A549 (cell line): Measurements from ENCODE around the gene DNAJB12. TPM values are rescaled to one million over a fixed set of nuclear protein-coding genes. Genes with fewer than 3 reads are reported as not detected.

Experiments
- ATAC-seq, 2 experiments: fragments of 200-7000 bp in 1 of 2; fragments of >200 bp in 1 of 2; cut with Nextera tagmentation in 1 of 2; cut with Tn5 transposase in 1 of 2; 3 replicates each; pipeline versions ENCODE4 v1.8.0 to v1.9.1; 2018 to 2020; ENCODE audit warnings: mild to moderate bottlenecking in 1 of 2, moderate library complexity in 1 of 2
- CTCF ChIA-PET: fragments of 300-600 bp; sonication (Branson Sonifier 250); formaldehyde crosslinking; extraction: SDS; loops from one replicate; lab custom pipeline; 2021; ENCODE audit warnings: antibody characterized with exemption, inconsistent platforms; lab: Yijun Ruan, JAX
- POLR2A ChIA-PET: fragments of 350-600 bp; formaldehyde crosslinking; extraction: SDS; loops from one replicate; lab custom pipeline; 2021; ENCODE audit warnings: antibody characterized with exemption, inconsistent platforms; lab: Yijun Ruan, JAX
- DNase-seq, 2 experiments: peaks; one replicate each; pipeline versions ENCODE4 v3.0.0 to v3.0.0-alpha.2; 2011 to 2016; ENCODE audit warnings: low read depth in 1 of 2, low spot score in 1 of 2
- FAIRE-seq: peaks from 2 replicates; lab custom pipeline; 2011; peaks lifted over from hg19 to GRCh38; lab: Jason Lieb, UNC
- H3K27ac ChIP-seq, 2 experiments: fragments of >200 bp; sonication (Bioruptor Twin); formaldehyde crosslinking; 3 replicates each; pipeline ENCODE4 v1.5.1; 2016 to 2017
- H3K4me1 ChIP-seq: fragments of >200 bp; sonication (Bioruptor Twin); formaldehyde crosslinking; 3 replicates; pipeline ENCODE4 v1.6.1; 2016
- H3K4me2 ChIP-seq: fragments of >200 bp; sonication (Bioruptor Twin); formaldehyde crosslinking; 3 replicates; pipeline ENCODE4 v1.6.1; 2016
- H3K4me3 ChIP-seq: fragments of >200 bp; sonication (Bioruptor Twin); formaldehyde crosslinking; 3 replicates; pipeline ENCODE4 v1.5.1; 2016
- H3K9me3 ChIP-seq: fragments of >200 bp; sonication (Bioruptor Twin); formaldehyde crosslinking; 3 replicates; pipeline ENCODE4 v1.6.1; 2016
- BHLHE40 ChIP-seq: IDR thresholded peaks from 2 replicates; pipeline ENCODE4 v1.6.1; 2012; ENCODE audit warnings: low read depth, low read length, inconsistent platforms
- CBX2 ChIP-seq: fragments of 200-600 bp; sonication (generic); IDR thresholded peaks from 2 replicates; pipeline ENCODE4 v1.6.1; 2016; ENCODE audit warnings: low read depth, mild to moderate bottlenecking, borderline replicate concordance
- CBX8 ChIP-seq: fragments of 200-600 bp; sonication (generic); IDR thresholded peaks from 2 replicates; pipeline ENCODE4 v1.6.1; 2016
- CHD2 ChIP-seq: fragments of 150-350 bp; IDR thresholded peaks from 2 replicates; pipeline ENCODE4 v1.6.1; 2014; ENCODE audit warnings: low read length; ENCODE audit not compliant: partially characterized antibody
- CHD4 ChIP-seq: fragments of 200-600 bp; sonication (generic); IDR thresholded peaks from 2 replicates; pipeline ENCODE4 v1.6.1; 2016; ENCODE audit warnings: antibody characterized with exemption, mild to moderate bottlenecking, borderline replicate concordance
- E2F6 ChIP-seq: IDR thresholded peaks from 2 replicates; pipeline ENCODE4 v1.6.1; 2012; ENCODE audit warnings: low read depth, borderline replicate concordance
- EHF ChIP-seq: fragments of 250-450 bp; sonication (Bioruptor Pico); IDR thresholded peaks from 2 replicates; pipeline ENCODE4 v1.5.0; 2020; ENCODE audit warnings: mild to moderate bottlenecking
- EHMT2 ChIP-seq: fragments of 200-600 bp; sonication (generic); IDR thresholded peaks from 2 replicates; pipeline ENCODE4 v1.6.1; 2016; ENCODE audit warnings: antibody characterized with exemption, low read depth, mild to moderate bottlenecking, moderate library complexity
- ESRRA ChIP-seq: fragments of 150-350 bp; IDR thresholded peaks from 2 replicates; pipeline ENCODE4 v1.6.1; 2014; ENCODE audit warnings: mild to moderate bottlenecking, low read length, borderline replicate concordance
- HES2 ChIP-seq: fragments of >200 bp; sonication (Bioruptor Twin); formaldehyde crosslinking; IDR thresholded peaks from 2 replicates; pipeline ENCODE4 v1.6.1; 2016
- HEYL ChIP-seq: fragments of 250-450 bp; sonication (Bioruptor Pico); IDR thresholded peaks from 2 replicates; pipeline ENCODE4 v1.8.0; 2021; ENCODE audit warnings: mild to moderate bottlenecking, moderate library complexity
- HMGXB4 ChIP-seq: fragments of 250-450 bp; sonication (Bioruptor Pico); IDR thresholded peaks from 2 replicates; pipeline ENCODE4 v1.5.0; 2021; ENCODE audit warnings: mild to moderate bottlenecking, moderate library complexity, borderline replicate concordance
- HOXA7 ChIP-seq: fragments of 250-450 bp; sonication (Bioruptor Pico); IDR thresholded peaks from 2 replicates; pipeline ENCODE4 v1.5.0; 2020; ENCODE audit warnings: mild to moderate bottlenecking, moderate library complexity
- JUNB ChIP-seq: fragments of >200 bp; sonication (Bioruptor Twin); formaldehyde crosslinking; IDR thresholded peaks from 2 replicates; pipeline ENCODE4 v1.6.1; 2016
- KDM1A ChIP-seq: fragments of 200-600 bp; sonication (generic); IDR thresholded peaks from 2 replicates; pipeline ENCODE4 v1.6.1; 2016; ENCODE audit warnings: low read depth, mild to moderate bottlenecking
- MAZ ChIP-seq: fragments of 150-350 bp; IDR thresholded peaks from 2 replicates; pipeline ENCODE4 v1.6.1; 2014; ENCODE audit warnings: antibody characterized with exemption, low read depth, low read length, borderline replicate concordance
- MYC ChIP-seq: IDR thresholded peaks from 2 replicates; pipeline ENCODE4 v1.6.1; 2012; ENCODE audit warnings: mild to moderate bottlenecking, inconsistent platforms, low read length, improper control_type of control experiment, borderline replicate concordance
- NR3C1 ChIP-seq: fragments of >200 bp; sonication (Bioruptor Twin); formaldehyde crosslinking; IDR thresholded peaks from 3 replicates; pipeline ENCODE4 v1.6.1; 2017
- RAD21 ChIP-seq, 2 experiments: fragments of >200 bp in 1 of 2; sonication (Bioruptor Twin) in 1 of 2; formaldehyde crosslinking in 1 of 2; IDR thresholded peaks in 1 of 2; conservative IDR thresholded peaks in 1 of 2; 2 replicates in 1 of 2; 3 replicates in 1 of 2; pipeline ENCODE4 v1.6.1; 2012 to 2018; ENCODE audit warnings: inconsistent platforms in 1 of 2
- RCOR1 ChIP-seq: fragments of 150-350 bp; IDR thresholded peaks from 2 replicates; pipeline ENCODE4 v1.6.1; 2014; ENCODE audit warnings: antibody characterized with exemption, low read length, low read depth
- RFX5 ChIP-seq: fragments of 450-650 bp; IDR thresholded peaks from 2 replicates; pipeline ENCODE4 v1.7.1; 2014; ENCODE audit warnings: antibody characterized with exemption, mild to moderate bottlenecking, moderate library complexity
- SREBF2 ChIP-seq: fragments of 450-650 bp; IDR thresholded peaks from 2 replicates; pipeline ENCODE4 v1.6.1; 2014; ENCODE audit warnings: mild to moderate bottlenecking, moderate library complexity
- USF2 ChIP-seq: fragments of 450-650 bp; IDR thresholded peaks from 2 replicates; pipeline ENCODE4 v1.6.1; 2014; ENCODE audit warnings: antibody characterized with exemption
- ZFP36 ChIP-seq: fragments of 450-650 bp; IDR thresholded peaks from 2 replicates; pipeline ENCODE4 v1.6.1; 2014; ENCODE audit warnings: borderline replicate concordance; ENCODE audit not compliant: partially characterized antibody
- WGBS: methylation state at CpG from one replicate; pipeline ENCODE4 v1.1.6; 2017; ENCODE audit errors: missing lambda C conversion rate; 5-methylcytosine and 5-hydroxymethylcytosine counted together
- polyA plus RNA-seq, 4 experiments: library from polyadenylated mRNA; depleted of rRNA in 3 of 4; stranded (reverse); fragments of >200 nt; fragmentation: RNase III in 1 of 4; extraction: RNeasy Plus Mini Kit Qiagen cat#74134 plus additional on column Dnase treatment in 1 of 4; gene quantifications; 2 replicates in 3 of 4; 3 replicates in 1 of 4; pipeline ENCODE4 v1.2.3, GENCODE V29; 2011 to 2017
- TF ChIP-seq, protein P1 (sequence below): fragments of >200 bp; sonication (Bioruptor Twin); formaldehyde crosslinking; IDR thresholded peaks from 3 replicates; pipeline ENCODE4 v1.5.1; 2016
- TF ChIP-seq, protein P2 (sequence below): IDR thresholded peaks from 2 replicates; pipeline ENCODE4 v1.6.1; 2012

Gene DNAJB12
- polyA plus RNA-seq, 2 of the 4 experiments (the other 2 are of a cell fraction) = 21.5 to 26.7 TPM

DNA sequence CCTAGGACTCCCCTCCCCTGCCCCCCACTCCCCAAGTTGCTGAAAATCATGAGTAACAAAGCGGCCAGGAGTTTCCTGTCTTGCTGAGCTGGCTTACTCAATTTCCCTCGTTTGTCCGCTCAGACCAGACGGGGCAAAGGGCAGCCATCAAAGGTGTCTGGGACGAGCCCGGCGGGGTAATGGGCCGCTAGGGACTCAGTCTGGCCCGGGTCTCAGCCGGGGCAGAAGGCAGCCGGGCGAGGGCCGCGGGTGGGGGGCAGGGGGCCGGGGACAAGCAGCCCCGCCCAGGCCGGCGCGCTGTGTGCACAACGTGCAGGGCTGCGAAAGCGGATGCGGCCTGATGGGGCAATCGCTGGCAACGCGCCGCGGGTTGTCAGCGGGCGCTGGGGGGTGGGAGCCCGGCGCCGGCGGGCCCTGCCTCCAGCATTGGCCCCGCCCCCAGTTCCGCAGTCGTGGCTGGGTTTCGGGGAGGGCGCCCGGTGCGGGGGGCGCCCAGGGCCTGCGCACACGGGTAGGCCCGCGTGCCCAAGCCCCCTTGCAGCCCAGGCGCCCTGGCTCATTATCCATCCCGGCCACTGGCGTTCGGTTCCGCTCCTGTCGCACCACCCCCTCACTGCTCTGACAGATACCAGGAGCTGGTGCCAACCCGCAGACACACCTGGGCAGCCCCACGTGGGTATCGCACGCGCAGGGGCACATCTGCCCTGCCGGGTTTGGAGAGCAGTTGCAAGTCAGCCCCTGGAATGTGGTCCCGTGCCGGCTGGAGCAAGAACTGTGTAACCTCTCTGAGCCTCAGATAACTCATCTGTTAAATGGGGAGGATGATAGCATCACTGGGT, 35.1 kb downstream of the DNAJB12 start (continued):
- TF ChIP-seq JUNB (peak; percentile 73), EHF (CRISPR knock-in tag) (peak; percentile 92), CHD4 (peak; percentile 91), KDM1A (peak; percentile 96), BHLHE40 (peak; percentile 89), RCOR1 (0 out of 2 replicates have a peak, but pooled peaks have one; percentile 40), ESRRA (no peak), HMGXB4 (CRISPR knock-in tag) (no peak), CBX2 (no peak), CBX8 (no peak), MAZ (peak; percentile 83; the same call in 1 of the 2 replicates), E2F6 (peak; percentile 46; the same call in 1 of the 2 replicates)
- TF ChIP-seq, protein P1, sequence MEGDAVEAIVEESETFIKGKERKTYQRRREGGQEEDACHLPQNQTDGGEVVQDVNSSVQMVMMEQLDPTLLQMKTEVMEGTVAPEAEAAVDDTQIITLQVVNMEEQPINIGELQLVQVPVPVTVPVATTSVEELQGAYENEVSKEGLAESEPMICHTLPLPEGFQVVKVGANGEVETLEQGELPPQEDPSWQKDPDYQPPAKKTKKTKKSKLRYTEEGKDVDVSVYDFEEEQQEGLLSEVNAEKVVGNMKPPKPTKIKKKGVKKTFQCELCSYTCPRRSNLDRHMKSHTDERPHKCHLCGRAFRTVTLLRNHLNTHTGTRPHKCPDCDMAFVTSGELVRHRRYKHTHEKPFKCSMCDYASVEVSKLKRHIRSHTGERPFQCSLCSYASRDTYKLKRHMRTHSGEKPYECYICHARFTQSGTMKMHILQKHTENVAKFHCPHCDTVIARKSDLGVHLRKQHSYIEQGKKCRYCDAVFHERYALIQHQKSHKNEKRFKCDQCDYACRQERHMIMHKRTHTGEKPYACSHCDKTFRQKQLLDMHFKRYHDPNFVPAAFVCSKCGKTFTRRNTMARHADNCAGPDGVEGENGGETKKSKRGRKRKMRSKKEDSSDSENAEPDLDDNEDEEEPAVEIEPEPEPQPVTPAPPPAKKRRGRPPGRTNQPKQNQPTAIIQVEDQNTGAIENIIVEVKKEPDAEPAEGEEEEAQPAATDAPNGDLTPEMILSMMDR = no peak

DNA sequence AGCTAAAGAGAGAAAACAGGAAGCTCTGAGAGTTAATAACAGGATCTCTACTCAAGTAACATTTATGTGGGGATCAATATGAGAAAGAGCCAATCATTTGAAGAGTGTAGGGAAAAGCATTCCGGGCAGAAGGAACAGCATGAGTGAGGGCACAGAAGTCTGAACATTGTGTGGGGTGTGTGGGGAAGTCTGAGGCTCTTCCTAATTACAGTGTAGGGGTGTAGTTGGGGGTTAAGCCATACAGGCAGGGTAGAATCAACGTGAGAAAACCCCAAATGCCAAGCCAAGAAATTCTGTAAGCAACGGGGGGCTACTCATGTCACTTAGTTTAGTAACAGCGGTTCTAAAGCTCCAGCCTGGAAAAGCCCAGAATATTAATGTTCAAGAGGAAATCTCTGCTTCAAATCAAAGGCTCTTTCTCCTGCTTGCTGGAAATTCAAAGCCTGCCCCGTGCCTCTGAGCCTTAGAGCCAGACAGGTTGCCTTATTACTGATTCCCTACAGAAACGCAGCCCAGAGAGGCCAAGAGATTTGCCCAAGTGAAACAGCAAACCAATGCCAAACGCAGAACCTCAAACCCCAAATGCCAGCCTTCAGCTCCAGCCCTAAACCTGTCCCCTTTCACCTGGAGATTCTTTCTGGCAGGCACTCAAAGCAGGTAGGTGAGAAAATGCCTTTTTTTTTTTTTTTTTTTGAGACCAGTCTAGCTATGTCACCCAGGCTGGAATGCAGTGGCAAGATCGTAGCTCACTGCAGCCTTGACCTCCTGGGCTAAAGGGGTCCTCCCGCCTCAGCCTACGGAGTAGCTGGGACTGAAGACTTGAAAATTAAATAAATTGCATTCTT, 36.1 kb downstream of the DNAJB12 start:
- DNase-seq (no peak), FAIRE-seq (no peak), ATAC-seq (no peak)
- WGBS = 55% methylated on average over 10 of the region's 10 CpGs
- H3K27ac ChIP-seq = peak overlapping the region; percentile 98 to 99
- ChIA-PET CTCF (interaction anchor here (0.6 to 8.5 kb wide), 9 partner anchors 10 to 147 kb away, joined by 3 to 94 read pairs (median 5); partner anchors contain the start of gene DDIT4), POLR2A (interaction anchor here (0.6 to 5.9 kb wide), 9 partner anchors 10 to 919 kb away, joined by 3 to 197 read pairs (median 10); partner anchors contain the start of gene DDIT4)
- no peaks in the 10 kb centered on the region for H3K9me3 ChIP-seq
- H3K4me1 ChIP-seq = peaks cover 89% of the 10 kb centered on the region
- H3K4me2 ChIP-seq = peak overlapping the region; percentile 82
- H3K4me3 ChIP-seq = peak overlapping the region; percentile 27
- no peak for TF ChIP-seq EHMT2
- peak; percentile 88 for TF ChIP-seq KDM1A
- TF ChIP-seq, protein P2, sequence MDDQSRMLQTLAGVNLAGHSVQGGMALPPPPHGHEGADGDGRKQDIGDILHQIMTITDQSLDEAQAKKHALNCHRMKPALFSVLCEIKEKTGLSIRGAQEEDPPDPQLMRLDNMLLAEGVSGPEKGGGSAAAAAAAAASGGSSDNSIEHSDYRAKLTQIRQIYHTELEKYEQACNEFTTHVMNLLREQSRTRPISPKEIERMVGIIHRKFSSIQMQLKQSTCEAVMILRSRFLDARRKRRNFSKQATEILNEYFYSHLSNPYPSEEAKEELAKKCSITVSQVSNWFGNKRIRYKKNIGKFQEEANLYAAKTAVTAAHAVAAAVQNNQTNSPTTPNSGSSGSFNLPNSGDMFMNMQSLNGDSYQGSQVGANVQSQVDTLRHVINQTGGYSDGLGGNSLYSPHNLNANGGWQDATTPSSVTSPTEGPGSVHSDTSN = no peak
- no peak for TF ChIP-seq NR3C1
- no peak for TF ChIP-seq CHD2
- peak; percentile 71 for TF ChIP-seq ZFP36
- TF ChIP-seq RAD21 (conservative IDR thresholded peaks at IDR 0.05 in 1 of 2, IDR thresholded peaks at IDR 0.05 in 1 of 2) = no peak
- no peak; the same call in 1 of the 2 replicates for TF ChIP-seq CHD4
- TF ChIP-seq RFX5 = no peak
- TF ChIP-seq HEYL = no peak
- TF ChIP-seq HES2 = no peak
- TF ChIP-seq SREBF2 = no peak
- no peak for TF ChIP-seq USF2
- no peak for TF ChIP-seq EHF (CRISPR knock-in tag)
- TF ChIP-seq MYC = no peak
- TF ChIP-seq HOXA7 = 0 out of 2 replicates have a peak, but pooled peaks have one; percentile 42
